Renal pelvis (tissue), 4 donors: ENCODE measurements around the gene ENO2. TPM values are rescaled to one million over a fixed set of nuclear protein-coding genes. Genes with fewer than 3 reads are reported as not detected.

ENCODE experiments used
- DNase-seq: peaks from one replicate; pipeline ENCODE4 v3.0.0-alpha.2; 2013
- polyA plus RNA-seq, 3 donors: library from polyadenylated mRNA; unstranded; fragments of 120-200 nt; gene quantifications; one replicate each; pipeline ENCODE4 v1.2.1, GENCODE V29; 2013; ENCODE audit not compliant: insufficient read length in 3 of 3

The ENO2 gene
- polyA plus RNA-seq, 3 donors, result 12.6 to 17.2 (median 14.1) TPM

- no peak for DNase-seq
Measured at GRCh38 chr12:6928703-6929407, 14.5 kb downstream of the ENO2 start.

- no peak for DNase-seq
Measured at GRCh38 chr12:6929466-6930452, 15.4 kb downstream of the ENO2 start.

GRCh38 chr12:6932766-6933165 lies 18.4 kb downstream of the ENO2 start:
- no peak for DNase-seq

- DNase-seq, result no peak
Measured at GRCh38 chr12:6934110-6934509, 19.7 kb downstream of the ENO2 start.

GRCh38 chr12:6935371-6936193 lies 21.2 kb downstream of the ENO2 start:
- DNase-seq, result no peak

GRCh38 chr12:6936194-6936635 lies 21.8 kb downstream of the ENO2 start:
- no peak for DNase-seq

GRCh38 chr12:6936636-6937480 lies 22.5 kb downstream of the ENO2 start:
- no peak for DNase-seq

DNA sequence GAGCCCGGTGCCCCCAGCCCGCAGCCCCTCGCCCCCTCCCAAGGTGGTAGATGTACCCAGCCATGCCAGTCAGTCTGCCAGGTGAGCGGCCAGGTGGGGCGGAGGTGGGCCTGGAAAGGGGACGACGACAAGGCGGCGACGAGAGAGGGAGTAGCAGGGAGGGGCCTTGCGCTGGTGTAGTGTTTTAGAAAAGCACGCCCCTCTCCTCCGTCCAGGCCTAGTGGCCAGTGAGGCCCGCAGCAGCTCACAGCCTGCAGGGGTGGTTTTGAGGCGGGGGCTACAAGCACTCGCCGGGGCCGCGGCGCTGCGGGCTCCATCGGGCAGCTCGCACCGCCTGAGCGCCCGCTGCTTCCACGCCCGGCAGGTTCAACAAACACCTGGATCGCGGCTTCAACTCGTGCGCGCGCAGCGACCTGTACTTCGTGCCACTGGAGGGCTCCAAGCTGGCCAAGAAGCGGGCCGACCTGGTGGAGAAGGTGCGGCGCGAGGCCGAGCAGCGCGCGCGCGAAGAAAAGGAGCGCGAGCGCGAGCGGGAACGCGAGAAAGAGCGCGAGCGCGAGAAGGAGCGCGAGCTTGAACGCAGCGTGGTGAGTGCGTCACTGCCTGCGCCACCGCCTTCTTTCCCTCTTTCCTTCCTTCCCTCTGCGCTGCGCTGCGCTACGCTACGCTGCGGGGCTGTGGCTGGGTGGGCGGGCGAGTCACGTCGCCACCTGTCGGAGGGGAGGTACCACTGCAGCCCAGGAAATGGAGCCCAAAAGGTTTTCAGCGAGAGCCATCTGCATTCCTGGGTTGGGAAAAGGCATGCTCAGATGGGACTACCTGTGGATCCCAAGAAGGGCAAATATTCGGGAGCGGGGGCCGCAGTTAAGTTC lies 23.3 kb downstream of the ENO2 start:
- DNase-seq, result peak; percentile 95

- no peak for DNase-seq
Measured at GRCh38 chr12:6938353-6939190, 24.2 kb downstream of the ENO2 start.

DNA sequence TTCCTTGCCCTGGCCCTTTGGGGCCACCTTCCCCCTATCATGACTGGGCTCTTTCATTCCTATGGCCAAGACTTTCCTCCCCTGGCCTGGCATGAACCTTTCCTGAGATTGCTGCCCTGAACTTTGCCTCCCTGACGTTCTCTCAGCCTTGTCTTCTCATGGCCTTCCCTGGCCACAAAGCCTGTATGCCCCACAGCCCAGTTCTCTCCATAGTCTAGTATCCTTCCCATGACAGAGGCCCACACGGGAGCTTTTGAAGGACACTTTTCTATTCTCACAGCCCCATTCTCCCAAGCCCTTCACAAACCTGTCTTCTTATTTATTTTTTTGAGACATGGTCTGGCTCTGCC lies 24.8 kb downstream of the ENO2 start:
- no peak for DNase-seq

GRCh38 chr12:6941267-6941666 lies 26.9 kb downstream of the ENO2 start:
- DNase-seq, result no peak

GRCh38 chr12:6941782-6942181 lies 27.4 kb downstream of the ENO2 start:
- no peak for DNase-seq

- no peak for DNase-seq
Measured at GRCh38 chr12:6942331-6942665, 27.9 kb downstream of the ENO2 start.

GRCh38 chr12:6943389-6943721 lies 29.0 kb downstream of the ENO2 start:
- DNase-seq, result peak; percentile 92

GRCh38 chr12:6943722-6944380 lies 29.5 kb downstream of the ENO2 start, which contains the start of the genes C12orf57 and RNU7-1:
Gene C12orf57, plus strand, starts transcription at chr12:6944022. Its CDS starts 100 bp downstream, at chr12:6944122.
Gene RNU7-1, plus strand, starts transcription at chr12:6943816.
- DNase-seq, result peak; percentile 92

- DNase-seq, result peak; percentile 94
Measured at GRCh38 chr12:6944381-6945186, 30.2 kb downstream of the ENO2 start.

DNA sequence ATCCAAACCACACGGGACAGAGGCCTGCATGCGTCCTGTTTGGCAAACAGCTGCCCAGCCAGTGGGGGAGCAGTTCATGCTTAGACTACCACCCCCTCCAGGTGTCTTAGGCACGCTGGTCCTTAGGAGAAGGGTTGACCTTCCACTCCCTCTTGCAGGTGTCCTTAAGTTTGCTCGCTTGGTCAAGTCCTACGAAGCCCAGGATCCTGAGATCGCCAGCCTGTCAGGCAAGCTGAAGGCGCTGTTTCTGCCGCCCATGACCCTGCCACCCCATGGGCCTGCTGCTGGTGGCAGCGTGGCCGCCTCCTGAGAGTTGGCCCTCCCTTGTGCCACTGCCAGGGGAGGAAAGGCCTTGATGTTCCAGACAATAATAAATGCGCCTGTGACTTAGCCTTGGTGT lies 31.2 kb downstream of the ENO2 start:
- DNase-seq, result no peak
